ENCODE measurements around the gene TMUB2. TPM values are rescaled to one million over a fixed set of nuclear protein-coding genes. Genes with fewer than 3 reads are reported as not detected.

The TMUB2 gene
- polyA plus RNA-seq, 4 donors, result 40.0 to 54.2 (median 42.8) TPM

DNA sequence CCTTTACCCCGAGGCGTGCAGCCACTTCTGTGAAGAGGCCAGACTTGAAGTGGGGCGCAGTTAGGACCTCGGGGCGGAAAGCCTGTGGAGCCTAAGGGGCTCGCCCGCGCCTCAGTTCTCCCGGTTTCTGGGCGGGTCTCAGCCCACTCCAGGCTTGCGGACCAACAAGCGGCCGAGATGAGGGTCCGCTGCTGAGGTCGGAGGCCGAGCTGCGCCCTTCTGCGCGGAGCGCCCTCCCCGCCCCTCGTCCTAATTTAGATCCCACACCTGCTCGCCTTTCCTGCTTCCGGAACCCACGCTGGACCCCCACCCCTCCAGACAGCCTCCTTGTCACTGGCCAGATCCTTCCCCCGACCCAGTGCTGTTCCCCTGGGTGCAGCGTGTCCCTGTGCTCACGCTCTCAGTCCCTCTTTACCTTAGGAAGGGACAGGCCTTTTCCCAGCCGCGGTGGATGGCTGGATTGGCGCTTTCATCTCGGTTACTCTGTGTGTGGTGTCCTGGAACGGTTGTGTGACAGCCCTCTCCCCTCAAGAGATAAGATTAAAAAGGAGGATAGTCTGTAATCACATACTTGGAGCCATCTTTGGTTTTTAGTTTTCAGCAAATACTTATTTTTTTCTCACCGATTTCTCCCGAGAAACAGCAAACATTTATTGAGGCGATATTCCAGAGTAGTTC, 13.8 kb downstream of the TMUB2 start:
- DNase-seq (ENCODE audit: low read depth in 4 of 4, low spot score in 3 of 4), result no peak

DNA sequence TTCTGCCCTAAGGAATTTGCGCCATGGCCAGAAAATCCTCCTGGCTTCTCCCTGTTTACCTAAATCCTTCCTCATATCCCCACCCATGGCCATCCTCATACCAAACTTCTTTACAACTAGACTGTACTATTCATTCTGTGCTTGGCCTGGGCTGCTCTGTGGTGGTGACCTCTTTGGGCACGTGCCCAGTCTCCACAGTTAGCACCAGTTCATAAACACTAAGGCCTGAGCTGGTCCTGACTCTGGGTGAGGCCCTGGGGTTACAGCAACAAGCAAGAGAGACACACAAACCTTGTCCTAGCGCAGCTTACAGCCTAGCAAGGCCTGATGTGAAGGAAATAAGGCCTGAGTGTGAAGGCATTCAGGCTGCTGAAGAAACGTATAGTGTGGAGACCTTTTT, 16.0 kb downstream of the TMUB2 start:
- no peak for DNase-seq (ENCODE audit: low read depth in 4 of 4, low spot score in 3 of 4)

DNA sequence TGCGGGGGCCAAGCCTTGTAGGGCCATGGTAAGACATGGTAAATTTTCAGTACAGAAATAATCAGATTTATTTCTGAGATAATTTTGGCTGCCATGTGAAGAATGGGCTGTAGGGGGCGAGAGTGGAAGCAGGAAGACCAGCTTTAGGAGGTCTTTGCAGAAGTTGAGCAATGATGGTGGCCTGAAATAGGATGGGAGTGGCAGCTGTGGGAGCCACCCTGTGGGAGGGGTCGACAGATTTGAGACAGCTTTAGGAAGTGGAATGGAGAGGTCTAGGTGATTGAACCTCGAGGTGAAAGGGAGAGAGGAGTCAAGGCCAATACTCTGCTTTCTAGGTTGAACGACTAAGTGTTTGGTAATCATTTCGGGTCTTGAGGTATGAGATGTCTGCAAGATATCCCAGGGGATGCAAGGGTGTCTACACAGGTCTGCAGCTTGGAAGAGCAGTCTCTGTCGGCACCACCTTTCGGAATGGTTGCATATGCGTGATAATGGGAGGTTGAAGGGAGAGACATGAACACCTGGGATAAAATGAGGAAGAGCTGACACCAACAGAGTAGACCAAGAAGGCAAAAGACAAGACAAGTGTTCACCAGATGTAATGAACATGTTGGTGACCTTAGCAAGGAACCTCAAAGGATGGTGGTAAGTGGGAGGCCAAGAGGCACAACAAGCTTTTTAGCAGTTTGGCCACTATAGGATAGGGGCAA, 17.1 kb downstream of the TMUB2 start:
- DNase-seq (ENCODE audit: low read depth in 4 of 4, low spot score in 3 of 4), result no peak

DNA sequence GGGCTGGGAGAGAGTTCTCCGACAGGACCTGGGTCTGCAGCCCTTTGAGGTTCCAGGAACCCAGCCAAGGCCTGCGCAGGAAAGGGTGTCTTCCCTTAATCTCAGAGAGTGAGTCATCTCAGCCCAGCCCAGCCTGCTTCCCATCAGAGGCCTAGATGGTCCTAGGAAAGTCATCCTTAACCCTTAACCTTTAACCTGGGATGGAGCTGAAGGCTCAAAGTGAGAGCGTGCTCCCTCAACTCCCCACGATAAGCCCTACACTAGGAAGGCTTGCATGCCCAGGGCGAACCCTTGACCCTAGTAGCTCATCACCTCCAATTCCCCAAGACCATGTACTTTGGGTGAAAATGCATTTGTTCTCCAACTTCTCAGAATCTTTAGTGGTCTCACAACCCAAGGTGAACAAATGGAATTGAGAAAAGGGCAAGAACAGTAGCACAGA, 17.7 kb downstream of the TMUB2 start:
- no peak for DNase-seq (ENCODE audit: low read depth in 4 of 4, low spot score in 3 of 4)

DNA sequence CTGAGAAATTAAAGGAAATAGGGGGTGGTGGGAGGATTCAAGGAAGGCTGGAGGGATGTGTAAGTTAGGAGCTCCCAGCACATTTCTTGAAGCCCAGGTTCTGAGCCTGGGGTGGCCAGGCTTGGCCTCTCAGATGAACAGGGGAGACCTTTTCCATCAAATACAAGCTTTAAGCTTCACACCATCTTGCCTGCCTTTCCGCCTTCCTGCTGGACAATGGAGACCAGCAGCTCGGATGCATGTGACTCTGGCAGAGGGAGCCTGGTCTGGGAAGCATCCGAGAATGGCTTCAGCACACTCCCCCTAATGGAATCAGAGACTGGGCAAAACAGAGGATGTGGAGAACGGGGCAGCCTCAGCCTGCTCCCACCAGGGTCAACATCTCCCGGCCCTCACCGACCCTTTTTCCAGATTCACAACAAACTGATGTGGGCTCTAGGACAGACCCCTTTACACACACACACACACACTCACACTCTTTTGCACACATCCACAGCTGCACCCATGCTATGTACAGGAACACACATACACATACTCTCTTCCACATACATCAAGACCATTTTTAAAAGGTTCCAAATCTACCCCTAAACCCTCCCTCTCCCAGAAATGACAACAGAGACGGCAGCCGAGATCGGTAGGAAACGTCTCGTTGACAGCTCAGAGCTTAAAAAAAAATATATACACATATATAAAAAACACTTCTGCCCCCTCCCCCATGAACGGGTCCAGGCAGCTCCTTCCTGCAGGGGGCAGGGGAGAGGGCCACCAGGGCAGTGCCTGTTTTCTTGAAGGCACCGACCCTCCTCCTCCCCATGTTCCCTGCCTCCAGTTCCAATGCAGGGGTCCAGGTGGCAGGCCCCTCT, 19.4 kb downstream of the TMUB2 start:
- DNase-seq (ENCODE audit: low read depth in 4 of 4, low spot score in 3 of 4), result no peak

DNA sequence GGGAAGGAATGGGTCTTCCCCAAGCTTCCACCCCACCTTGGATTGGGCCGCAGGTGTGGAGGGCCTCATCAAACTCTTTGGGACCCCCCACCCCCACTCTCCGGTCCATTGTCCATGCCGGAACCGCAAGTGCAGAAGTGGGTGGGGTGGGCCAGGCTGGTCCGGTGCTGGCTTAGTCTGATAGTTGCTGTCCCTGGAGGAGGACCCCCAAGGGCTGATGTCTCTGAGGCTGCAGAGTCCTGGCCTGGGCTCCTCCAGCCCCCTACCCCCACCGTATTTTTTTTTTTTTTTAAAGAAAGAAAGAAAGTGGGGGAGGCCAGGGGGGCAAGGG, 20.0 kb downstream of the TMUB2 start:
- DNase-seq (ENCODE audit: low read depth in 4 of 4, low spot score in 3 of 4), result no peak

DNA sequence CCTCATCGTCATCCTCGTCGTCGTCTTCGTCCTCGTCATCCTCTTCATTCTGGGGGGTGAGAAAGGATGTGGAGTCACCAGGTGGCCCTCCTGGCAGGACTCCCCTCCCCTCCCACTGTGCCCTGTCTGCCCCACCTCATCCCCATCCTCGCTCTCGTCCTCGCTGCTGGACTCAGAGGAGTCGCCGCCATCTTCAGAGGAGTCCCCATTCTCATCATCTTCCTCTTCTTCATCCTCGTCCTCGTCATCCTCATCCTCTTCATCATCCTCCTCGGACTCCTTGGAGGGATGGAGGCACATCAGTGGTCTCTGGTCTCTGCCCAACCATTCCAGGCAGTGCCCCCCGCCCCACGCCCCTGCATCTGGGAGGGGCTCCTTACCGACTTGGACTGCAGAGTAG, 20.5 kb downstream of the TMUB2 start:
- no peak for DNase-seq (ENCODE audit: low read depth in 4 of 4, low spot score in 3 of 4)

DNA sequence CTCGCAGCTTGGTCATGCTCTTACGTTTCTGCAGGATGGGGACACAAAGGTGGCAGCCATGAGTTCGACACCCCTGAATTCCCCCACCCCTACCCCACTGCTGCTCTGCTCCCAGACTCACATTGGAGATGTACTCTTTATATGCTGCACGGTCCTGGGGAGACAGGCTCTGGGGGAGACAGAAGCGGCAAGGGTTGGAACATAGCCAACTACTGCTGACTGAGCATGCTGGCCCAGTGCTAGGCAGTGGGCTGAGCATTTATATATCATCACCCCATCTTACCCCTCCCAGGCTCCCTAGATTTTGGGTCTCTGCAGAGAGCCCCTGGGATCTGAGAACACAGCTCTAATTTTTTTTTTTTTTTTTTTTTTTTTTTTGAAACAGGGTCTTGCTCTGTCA, 21.0 kb downstream of the TMUB2 start:
- no peak for DNase-seq (ENCODE audit: low read depth in 4 of 4, low spot score in 3 of 4)

DNA sequence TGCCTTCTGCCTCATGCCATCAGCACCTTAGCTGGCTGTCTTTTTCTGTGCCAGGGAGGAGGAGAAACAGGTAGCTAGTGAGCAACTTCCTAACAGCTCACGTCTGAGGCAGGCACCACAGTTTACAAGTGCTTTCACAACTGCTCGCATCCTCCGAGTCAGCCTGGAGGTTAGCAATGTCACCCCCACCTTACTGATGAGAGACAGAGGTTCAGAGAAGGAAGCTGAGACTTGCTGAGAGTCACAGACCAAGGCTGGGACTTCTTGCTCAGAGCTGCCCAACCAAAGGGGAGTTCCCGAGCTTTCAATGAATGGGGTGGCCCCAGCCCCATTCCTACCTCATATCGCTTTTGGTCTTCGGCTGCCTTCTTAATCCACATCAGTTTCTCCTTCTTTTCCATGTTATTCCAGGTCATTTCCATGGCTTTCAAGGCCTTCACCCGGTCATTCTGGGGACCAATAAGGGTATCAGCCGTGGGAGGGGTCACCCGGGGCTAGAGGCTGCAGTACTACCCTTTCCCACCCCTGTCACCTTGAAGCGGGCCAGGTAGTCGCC, 23.1 kb downstream of the TMUB2 start:
- no peak for DNase-seq (ENCODE audit: low read depth in 4 of 4, low spot score in 3 of 4)

DNA sequence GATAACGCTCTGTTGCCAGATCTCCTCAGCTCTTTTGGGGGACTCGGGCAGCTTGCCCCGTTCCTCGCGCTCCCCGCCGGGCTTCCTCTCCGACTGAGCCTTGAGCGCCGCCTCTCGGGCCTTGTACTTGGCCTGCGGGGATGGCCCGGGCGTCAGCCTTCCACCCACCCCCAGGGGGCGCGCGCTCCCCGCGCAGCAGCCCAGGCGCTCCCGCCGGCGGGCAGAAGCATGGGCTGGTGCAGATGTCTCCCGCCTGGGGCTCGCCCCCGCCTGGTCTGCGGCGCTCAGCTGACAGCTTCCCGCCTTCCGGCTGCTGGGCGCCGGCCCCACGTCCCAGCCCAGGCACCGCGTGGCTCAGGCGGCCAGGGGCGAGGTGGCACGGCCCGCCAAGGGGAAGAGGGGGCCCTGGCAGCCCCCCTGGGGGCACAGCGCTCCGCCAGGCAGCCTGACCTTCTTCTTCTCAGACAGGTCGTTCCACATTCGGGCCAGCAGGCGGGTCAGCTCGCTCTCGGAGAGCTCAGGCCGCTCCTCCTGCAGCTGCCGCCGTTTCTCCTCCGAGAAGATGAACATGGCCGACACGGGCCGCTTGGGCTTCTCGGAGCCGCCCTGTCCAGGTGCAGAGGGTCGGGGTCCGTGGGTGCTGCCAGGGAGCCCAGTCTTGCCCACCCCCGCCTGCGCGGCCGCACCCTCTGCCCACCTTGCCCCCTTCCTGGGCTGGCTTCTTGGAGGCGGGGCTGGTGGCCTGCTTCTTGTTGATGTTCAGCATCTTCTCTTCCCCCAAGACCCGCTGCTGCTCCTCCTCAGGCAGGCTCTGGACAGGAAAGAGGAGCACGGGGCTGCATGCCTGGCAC, 23.8 kb downstream of the TMUB2 start:
- no peak for DNase-seq (ENCODE audit: low read depth in 4 of 4, low spot score in 3 of 4)

DNA sequence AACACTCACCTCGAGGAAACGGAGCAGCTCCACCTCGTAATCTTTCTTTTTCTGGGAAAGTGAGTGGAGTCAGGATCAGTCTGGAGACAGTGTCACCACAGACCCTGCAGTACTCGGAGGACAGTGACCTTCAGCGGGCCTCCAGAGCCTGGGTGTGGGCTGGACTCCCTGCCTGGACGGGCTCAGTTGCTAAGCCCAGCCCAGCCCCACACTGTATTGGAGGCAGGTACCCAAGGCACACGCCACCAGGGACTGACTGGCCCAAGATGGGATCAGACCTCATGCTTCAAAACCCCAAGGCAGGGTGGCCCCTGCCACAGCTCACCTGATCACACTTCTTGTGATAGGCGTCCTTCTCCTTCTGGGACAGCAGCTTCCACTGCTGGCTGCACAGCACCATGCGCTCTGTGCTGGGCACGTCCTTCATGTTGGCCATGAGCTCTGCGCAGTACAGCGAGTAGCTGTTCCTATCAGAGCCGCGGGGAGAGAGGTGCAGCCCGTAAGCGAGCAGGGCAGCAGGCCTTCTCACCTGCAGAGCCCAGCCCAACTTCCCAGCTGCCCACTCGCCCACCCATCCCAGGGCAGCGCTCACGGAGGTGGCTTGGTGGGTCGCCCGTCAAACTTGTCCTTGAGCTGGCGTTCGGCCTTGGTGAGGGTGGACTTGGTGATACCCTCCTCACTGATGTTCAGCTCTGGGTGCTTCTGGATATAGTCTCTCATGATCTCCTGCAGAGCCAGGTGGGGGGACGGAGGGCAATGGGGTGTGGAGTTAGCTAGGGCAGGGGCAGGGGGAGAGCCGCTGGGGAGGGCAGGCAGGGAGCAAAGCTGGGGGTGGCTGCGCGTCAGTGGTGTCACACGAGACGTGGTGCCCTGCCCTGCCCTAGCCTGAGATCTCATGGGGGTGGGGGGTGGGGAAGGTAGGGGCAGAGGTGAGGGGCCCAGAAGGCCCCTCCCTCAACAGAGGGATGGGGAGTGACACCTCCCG, 24.8 kb downstream of the TMUB2 start:
- no peak for DNase-seq (ENCODE audit: low read depth in 4 of 4, low spot score in 3 of 4)

DNA sequence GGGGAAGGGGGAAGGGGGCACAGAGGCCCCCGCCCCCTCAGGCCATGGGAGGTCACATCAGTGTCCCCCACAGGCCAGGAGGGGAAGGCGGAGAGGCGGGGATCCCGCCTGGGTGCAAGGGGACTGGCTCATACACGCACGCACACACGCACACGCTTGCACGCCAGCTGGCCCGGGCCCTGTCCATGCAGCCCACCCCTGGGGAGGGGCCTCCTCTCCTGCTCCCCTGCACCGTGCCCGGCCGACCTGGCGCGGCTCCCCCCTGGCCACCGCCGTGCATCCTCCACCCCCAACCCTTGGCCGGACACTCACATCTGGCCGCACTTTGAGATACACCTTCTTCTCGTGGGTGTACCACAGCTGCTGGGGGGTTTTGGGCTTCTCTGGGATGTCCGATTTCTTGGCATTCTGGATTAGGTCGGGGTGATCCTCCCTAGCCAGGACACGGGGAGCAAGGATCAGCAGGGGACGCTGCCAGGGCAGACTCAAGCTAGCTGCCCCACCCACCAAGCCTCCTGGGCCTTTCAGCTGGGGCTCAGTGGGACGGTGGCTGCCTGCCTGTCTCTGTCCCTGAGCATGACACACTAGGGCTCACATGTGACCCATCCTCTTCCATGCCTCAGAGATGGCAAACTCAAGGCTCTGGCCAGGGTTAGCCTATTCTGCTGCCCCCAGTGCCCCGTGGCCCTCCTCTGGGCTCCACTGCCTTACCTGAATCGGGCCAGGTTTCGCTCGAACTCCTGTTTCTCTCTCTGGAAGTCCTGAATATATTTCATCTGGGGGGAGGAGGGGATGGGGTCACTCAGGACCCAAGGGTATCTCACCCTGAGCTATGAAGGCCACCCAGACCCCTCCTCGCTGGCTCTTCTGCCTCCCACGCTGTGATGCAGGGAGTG, 26.0 kb downstream of the TMUB2 start:
- DNase-seq (ENCODE audit: low read depth in 4 of 4, low spot score in 3 of 4), result no peak

DNA sequence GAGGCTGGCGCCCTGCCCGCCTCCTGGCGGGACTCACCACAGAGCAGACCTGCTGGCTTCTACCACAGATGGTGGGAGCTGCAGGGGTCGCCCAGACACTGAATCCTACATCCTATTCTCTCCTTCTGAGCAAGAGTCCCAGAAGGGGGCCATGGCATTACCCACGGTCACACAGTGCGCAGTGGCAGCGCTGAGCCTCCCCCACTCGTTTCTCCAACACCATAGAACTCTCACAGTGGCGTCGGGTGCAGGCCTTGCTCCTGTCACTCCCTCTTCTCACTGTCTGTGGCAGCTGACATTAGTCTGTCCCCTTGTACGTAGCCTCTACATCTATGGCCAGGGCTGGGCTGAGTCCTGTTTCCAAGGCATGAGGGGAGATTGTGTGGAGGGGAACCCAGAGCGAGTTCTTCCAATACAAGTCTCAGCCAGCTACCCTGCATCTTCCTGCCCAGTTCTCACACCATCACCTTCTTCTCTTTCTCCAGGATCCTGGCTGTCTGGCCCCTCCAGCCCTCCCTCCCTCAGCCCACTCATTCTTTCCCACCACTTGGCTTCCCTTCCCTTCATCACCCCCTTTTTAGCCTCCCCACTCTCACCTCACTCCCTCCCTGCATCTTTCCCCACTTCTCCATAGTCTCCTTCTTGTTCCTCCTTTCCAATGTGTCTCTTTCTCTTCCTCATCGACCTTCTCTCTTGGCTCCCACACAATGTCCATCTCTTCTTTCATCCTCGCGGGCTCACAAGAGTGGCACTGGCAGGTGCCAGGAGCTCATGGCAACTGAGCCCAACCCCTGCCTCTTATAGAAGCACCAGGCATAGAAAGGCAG, 26.8 kb downstream of the TMUB2 start:
- no peak for DNase-seq (ENCODE audit: low read depth in 4 of 4, low spot score in 3 of 4)

DNA sequence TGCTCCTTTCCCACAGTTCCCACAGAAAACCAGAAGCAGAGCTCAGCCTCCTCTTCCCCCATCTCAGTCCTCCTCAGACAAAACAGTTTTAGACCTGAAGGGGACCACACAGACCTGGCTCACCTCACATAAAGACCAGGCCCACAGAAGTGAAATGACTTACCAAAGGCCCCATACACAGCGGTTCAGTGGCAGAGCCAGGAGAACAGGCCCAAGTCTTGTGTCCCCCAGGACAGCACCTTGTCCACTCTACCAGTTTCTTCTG, 27.4 kb downstream of the TMUB2 start:
- no peak for DNase-seq (ENCODE audit: low read depth in 4 of 4, low spot score in 3 of 4)

DNA sequence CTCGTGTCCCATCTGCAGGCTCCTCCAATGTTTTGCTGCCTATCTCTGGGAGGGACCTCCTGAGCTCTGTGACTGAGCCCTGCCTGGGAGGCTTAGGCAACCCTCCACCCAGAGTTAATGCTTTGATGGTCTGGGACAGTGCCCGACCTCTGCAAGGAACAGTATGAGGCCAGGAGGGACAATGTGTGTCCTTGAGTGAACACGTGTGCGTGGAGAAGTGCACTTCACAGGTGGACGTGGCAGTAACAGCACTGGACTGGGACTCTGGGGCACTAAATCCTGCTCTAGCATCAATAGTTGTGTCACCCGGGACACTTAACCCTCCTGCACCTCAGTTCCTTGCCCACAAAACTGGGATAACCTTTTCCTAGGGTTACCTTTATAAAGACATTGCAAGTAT, 28.1 kb downstream of the TMUB2 start:
- no peak for DNase-seq (ENCODE audit: low read depth in 4 of 4, low spot score in 3 of 4)

DNA sequence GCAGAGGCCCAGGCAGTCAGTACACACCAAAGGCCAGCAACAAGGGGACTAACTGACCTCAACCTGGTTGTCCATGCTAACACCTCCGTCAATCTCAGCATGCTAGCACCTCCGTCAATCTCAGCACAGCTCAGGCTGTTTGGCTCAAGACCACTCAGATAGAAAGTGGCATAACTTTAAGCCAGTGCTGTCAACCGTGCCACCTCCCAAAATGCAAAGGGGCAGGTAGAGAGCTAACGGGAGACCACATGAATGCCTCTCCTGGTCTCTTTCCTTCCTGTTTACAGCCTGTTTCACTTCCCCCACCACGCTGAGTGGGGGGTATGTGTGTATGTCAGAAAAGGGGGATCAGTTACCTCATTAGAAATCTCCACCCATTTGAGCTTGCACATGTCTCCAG, 29.4 kb downstream of the TMUB2 start:
- no peak for DNase-seq (ENCODE audit: low read depth in 4 of 4, low spot score in 3 of 4)

DNA sequence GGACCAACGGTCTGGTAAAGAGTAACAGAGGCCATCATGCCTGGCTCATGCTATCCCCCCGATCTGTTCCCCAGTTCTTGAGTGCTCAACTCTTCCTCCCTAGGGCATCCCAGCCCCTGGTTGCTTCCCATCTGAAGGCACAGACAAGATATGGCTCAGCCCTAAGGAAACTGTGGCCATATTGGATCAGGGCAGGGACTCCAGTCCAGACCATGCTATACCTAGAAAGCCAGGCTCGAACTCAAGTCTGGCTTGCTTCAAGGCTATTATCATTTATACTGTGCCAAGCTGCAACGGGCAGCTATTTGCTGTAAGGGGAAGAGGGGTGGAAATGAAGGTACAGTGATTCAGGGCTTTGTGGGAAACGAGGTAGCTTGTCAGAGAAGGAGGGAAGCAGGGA, 29.9 kb downstream of the TMUB2 start:
- DNase-seq (ENCODE audit: low read depth in 4 of 4, low spot score in 3 of 4), result no peak

Measured in left renal pelvis (tissue), 4 donors.